CD4-positive, alpha-beta T cell treated with Interleukin-6 at 100 ng/mL for 8 hours (primary cell): ENCODE measurements around the gene CYB561A3.
"Not testable (repeated sequence)": the region's sequence is repeated elsewhere in the genome, so short reads cannot be mapped to it uniquely, and the experiment has no call there.

ENCODE experiments used
- DNase-seq: peaks from one replicate; pipeline ENCODE4 v3.0.0-alpha.2; 2020; ENCODE audit warnings: mixed read lengths, low spot score

Gene CYB561A3

GRCh38 chr11:61361741-61362541 is at the start of gene CYB561A3, which contains the start of gene TMEM138:
Gene CYB561A3, minus strand, starts transcription at chr11:61361882. Its CDS starts 5,169 bp downstream, at chr11:61356713.
Gene TMEM138, plus strand, starts transcription at chr11:61362374. Its CDS starts 2,017 bp downstream, at chr11:61364391.
- peak; percentile 86 for DNase-seq

- DNase-seq, result no peak
These were observed 45.5 kb upstream of the CYB561A3 start for GRCh38 chr11:61406991-61407728.

DNA sequence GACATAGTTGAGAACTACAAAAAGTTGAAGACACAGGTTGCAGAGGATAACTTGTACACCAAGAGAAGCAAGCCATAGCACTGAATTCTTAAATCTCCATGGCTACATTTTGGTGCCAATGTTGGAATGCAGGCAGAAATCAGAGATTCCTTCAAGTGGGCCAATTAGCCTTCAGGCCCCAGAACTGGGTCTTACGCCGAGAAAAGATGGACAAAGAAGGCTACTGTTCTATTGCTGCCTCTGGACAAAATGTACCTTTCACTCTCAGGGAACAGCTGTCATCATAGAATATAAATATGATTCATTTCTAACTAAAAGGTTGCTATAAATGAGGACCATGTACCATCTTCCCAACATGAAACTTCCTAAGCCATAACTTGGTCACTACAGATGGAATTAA is 44.4 kb upstream of the CYB561A3 start:
- DNase-seq, result no peak

DNA sequence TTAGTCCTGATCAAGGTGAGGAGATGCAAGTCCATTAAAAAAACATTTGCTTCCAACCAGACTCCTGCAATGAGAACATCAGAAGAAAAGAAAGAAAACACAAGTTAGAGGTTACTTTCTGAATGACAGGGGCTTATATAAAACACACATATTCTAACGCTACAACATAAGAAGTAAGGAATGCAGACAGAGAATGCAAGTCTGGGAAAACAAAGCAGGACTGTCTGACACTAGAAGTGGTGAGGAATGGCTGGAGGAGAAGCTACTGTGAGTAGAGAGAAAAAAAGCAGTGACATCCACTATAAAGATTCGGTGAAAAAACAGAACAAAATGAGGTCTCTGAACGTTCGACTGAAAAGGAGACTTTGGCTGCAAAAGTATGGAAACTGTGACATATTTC is 43.0 kb upstream of the CYB561A3 start:
- no peak for DNase-seq

GRCh38 chr11:61404103-61404502 is 42.4 kb upstream of the CYB561A3 start:
- DNase-seq, result no peak

- no peak for DNase-seq
These were observed 42.0 kb upstream of the CYB561A3 start for GRCh38 chr11:61403658-61404057.

- DNase-seq, result no peak
These were observed 39.9 kb upstream of the CYB561A3 start for GRCh38 chr11:61401573-61401972.

- DNase-seq, result no peak
These were observed 39.5 kb upstream of the CYB561A3 start for GRCh38 chr11:61401173-61401572.

GRCh38 chr11:61392981-61393595 is 31.4 kb upstream of the CYB561A3 start:
- DNase-seq, result peak; percentile 32

DNA sequence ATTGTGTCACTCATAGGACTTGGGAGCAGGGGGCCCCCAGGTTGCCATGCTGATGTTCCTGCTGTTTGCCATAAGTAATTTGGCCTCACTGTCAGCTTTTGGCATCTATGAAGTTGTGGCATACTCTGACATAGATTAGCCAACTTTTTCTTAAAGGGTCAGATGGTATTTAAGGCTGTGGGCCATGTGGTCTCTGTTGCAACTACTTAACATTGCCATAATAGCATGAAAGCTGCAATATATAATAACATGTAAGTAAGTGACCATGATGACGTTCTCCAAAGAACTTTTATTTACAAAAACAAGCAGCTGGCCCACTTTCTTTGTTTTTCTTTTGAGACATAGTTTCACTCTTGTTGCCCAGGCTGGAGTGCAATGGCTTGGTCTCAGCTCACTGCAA is 28.5 kb upstream of the CYB561A3 start:
- DNase-seq, result no peak

GRCh38 chr11:61384271-61385242 is 22.9 kb upstream of the CYB561A3 start:
- DNase-seq, result no peak

GRCh38 chr11:61383859-61384258 is 22.2 kb upstream of the CYB561A3 start:
- DNase-seq, result not testable (repeated sequence)

DNA sequence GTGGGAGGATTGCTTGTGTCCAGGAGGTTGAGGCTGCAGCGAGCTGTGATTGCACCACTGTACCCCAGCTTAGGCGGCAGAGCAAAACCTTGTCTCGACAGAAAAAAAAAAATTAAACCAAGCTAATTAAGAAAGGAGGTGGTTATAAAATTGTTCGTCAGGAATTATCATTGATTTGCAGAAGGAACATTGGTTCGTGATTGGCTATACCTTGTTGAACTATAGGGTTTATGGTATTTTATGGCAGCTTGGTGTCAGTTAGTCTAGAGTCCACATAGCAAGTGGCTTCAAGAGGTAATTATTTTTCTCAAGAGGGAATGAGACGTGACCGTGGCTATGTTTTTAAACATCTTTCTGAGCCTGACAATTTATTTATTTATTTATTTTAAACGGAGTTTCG is 19.2 kb upstream of the CYB561A3 start:
- DNase-seq, result no peak

GRCh38 chr11:61378713-61379313 is 17.1 kb upstream of the CYB561A3 start:
- DNase-seq, result no peak

- DNase-seq, result no peak
These were observed 15.9 kb upstream of the CYB561A3 start for GRCh38 chr11:61377461-61378160.

DNA sequence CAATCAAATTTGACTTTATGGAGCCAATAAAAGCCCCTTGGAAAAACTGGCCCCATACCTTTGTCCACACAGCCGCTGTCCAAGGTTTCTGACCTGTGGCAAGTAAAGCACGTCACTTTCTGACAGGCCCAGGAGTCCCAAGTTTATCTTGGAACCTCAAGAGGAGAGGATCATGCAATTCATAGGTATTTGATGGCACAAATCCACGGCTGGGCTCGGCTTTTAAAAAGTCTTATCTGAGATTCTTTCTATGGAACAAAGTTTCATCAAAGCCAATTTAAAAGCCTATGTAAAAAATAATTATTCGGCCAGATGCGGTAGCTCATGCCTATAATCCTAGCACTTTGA is 14.1 kb upstream of the CYB561A3 start:
- no peak for DNase-seq

- no peak for DNase-seq
These were observed 11.2 kb upstream of the CYB561A3 start for GRCh38 chr11:61372659-61373420.

DNA sequence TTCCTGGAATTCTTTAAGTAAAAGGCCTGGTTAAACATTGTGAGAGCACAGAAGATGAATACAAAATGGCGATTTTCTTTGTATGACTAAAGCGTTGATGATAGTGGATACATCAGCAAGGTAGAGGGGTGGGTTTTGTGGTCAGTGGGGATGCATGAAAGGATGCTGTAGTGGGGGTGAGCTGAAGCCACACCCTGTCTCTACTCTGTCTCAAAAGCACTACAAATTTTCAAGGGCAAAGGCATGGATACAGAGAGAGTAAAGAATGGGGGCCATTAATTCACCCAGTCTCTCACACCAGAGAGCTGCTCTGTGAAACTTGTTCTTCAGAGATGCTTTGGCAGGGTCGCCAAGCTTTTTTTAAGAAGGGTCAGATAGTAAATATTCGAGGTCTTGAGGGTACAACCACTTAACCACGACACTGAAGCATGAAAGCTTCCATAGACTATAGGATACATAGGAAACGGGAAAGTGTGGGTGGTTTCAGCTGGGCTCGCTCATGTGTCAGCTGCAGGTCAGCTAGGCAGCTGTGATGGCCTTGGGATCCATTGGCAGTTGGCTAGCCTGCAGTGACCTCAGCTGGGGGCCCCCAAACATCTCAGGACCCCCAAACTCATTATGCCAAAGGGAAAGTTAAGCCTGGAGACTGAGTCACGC is 8.8 kb upstream of the CYB561A3 start:
- DNase-seq, result no peak
